Measurements from ENCODE around the gene GOLGA7B. TPM values are rescaled to one million over a fixed set of nuclear protein-coding genes. Genes with fewer than 3 reads are reported as not detected.

Gene GOLGA7B
- total RNA-seq, 1 donor from 2014 or later, result 2.5 TPM

DNA sequence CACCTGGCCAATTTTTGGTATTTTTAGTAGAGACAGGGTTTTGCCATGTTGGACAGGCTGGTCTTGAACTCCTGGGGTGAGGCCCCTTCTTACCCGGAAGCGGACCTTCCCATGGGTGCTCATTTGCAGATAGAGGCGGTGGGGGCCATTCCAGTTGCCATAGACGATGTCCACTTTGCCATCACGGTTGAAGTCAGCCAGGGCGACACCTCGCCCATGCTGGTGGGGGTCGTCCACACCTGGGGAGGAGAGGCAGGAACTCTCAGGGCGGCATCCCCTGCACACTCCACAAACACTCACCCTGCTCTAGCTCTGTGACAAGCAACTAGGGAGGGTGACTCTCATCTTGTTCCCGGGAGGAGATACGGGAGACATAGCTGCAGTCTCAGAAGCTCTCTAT is 54.9 kb downstream of the GOLGA7B start:
- no peak for DNase-seq (ENCODE audit: extremely low spot score in 2 of 2)
- no peaks in the 10 kb centered on the region for H3K36me3 ChIP-seq
- no peak overlapping the region for H3K4me3 ChIP-seq
- H3K9me3 ChIP-seq, result no peaks in the 10 kb centered on the region
- no peaks in the 10 kb centered on the region for H3K4me1 ChIP-seq
- no peak for TF ChIP-seq POLR2AphosphoS5 (IDR thresholded peaks at IDR 0.05; ENCODE audit: insufficient read depth in 1 of 2, low read depth in 1 of 2)
- TF ChIP-seq, protein P1, sequence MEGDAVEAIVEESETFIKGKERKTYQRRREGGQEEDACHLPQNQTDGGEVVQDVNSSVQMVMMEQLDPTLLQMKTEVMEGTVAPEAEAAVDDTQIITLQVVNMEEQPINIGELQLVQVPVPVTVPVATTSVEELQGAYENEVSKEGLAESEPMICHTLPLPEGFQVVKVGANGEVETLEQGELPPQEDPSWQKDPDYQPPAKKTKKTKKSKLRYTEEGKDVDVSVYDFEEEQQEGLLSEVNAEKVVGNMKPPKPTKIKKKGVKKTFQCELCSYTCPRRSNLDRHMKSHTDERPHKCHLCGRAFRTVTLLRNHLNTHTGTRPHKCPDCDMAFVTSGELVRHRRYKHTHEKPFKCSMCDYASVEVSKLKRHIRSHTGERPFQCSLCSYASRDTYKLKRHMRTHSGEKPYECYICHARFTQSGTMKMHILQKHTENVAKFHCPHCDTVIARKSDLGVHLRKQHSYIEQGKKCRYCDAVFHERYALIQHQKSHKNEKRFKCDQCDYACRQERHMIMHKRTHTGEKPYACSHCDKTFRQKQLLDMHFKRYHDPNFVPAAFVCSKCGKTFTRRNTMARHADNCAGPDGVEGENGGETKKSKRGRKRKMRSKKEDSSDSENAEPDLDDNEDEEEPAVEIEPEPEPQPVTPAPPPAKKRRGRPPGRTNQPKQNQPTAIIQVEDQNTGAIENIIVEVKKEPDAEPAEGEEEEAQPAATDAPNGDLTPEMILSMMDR (IDR thresholded peaks at IDR 0.05), result no peak
- no peak for TF ChIP-seq POLR2A (IDR thresholded peaks at IDR 0.05)
- H3K27ac ChIP-seq, result no peak overlapping the region
- no peaks in the 10 kb centered on the region for H3K27me3 ChIP-seq
- intact Hi-C loops (cut with DNase I), result no loop called here

DNA sequence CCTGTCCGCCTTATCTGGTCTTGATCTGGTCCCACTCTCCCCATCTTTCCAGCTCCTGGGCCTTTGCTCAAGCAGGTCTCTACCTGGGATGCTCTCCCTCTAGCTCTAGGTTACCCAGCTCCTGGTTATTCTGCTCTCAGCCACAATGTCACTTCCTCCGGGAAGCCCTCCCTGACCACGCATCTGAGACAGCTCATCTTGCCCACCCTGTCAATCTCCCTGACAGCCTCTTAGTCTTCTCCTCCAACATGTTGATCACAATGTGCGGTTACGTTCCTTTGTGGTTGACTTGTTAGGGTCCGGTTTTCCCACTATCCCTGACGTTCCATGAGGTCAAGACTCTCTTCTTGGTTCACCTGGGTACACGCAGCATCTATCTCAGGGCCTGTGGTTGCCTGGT is 55.6 kb downstream of the GOLGA7B start:
- DNase-seq (ENCODE audit: extremely low spot score in 2 of 2), result no peak
- TF ChIP-seq, protein P1 (IDR thresholded peaks at IDR 0.05), result no peak
- TF ChIP-seq POLR2AphosphoS5 (IDR thresholded peaks at IDR 0.05; ENCODE audit: insufficient read depth in 1 of 2, low read depth in 1 of 2), result no peak
- TF ChIP-seq POLR2A (IDR thresholded peaks at IDR 0.05), result no peak
- H3K27ac ChIP-seq, result no peak overlapping the region
- intact Hi-C loops (cut with DNase I), result no loop called here
- H3K36me3 ChIP-seq, result no peaks in the 10 kb centered on the region
- no peak overlapping the region for H3K4me3 ChIP-seq
- H3K27me3 ChIP-seq, result no peaks in the 10 kb centered on the region
- H3K4me1 ChIP-seq, result no peaks in the 10 kb centered on the region
- H3K9me3 ChIP-seq, result no peaks in the 10 kb centered on the region

DNA sequence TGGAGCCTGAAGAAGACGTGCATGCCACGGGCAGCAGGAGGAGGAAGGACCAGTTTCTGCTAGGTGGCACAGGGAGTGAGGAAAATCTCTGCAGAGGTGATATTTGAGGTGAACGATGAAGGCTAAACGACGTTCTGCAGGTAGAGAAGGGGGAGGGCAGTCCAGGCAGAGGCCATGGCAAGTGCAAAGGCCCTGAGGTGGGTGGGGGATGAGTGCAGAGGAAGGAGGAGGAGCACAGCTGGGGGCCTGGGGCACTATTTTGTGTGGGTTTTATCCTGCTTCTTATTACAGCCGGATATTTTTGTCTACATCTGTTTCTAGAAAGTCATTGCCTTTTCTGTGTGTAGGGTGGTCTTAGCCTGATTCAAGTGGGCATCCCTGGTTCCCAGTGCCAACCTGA is 57.6 kb downstream of the GOLGA7B start:
- intact Hi-C loops (cut with DNase I), result no loop called here
- Histone ChIP-seq H3K27me3 (no peaks in the 10 kb centered on the region), H3K27ac (no peak overlapping the region), H3K36me3 (no peaks in the 10 kb centered on the region), H3K9me3 (no peaks in the 10 kb centered on the region), H3K4me3 (no peak overlapping the region), H3K4me1 (no peaks in the 10 kb centered on the region)
- TF ChIP-seq POLR2AphosphoS5 (IDR thresholded peaks at IDR 0.05; ENCODE audit: insufficient read depth in 1 of 2, low read depth in 1 of 2) (no peak), POLR2A (IDR thresholded peaks at IDR 0.05) (no peak)
- TF ChIP-seq, protein P1 (IDR thresholded peaks at IDR 0.05), result no peak
- DNase-seq (ENCODE audit: extremely low spot score in 2 of 2), result no peak

DNA sequence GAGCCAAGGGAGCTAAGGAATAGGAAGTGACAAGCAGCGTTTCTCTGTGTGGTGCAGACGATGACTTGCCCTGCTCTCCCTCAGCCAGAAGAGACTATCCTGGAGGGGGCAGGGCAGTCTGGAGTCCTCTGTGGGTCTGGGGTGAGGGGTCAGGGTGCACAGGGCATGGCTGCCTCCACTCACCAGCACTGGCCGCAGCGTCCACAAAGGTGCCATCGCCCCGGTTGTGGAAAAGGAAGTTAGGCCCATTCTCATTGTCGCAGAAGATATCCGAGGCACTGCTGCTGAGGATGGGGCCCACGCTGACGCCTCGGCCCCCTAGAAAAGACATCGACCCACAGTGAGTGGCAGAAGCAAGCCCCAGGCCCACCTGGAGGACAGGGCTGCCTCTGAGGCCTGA is 58.2 kb downstream of the GOLGA7B start:
- TF ChIP-seq POLR2AphosphoS5 (IDR thresholded peaks at IDR 0.05; ENCODE audit: insufficient read depth in 1 of 2, low read depth in 1 of 2) (no peak), POLR2A (IDR thresholded peaks at IDR 0.05) (no peak)
- TF ChIP-seq, protein P1 (IDR thresholded peaks at IDR 0.05), result no peak
- Histone ChIP-seq H3K9me3 (no peaks in the 10 kb centered on the region), H3K27me3 (no peaks in the 10 kb centered on the region)

DNA sequence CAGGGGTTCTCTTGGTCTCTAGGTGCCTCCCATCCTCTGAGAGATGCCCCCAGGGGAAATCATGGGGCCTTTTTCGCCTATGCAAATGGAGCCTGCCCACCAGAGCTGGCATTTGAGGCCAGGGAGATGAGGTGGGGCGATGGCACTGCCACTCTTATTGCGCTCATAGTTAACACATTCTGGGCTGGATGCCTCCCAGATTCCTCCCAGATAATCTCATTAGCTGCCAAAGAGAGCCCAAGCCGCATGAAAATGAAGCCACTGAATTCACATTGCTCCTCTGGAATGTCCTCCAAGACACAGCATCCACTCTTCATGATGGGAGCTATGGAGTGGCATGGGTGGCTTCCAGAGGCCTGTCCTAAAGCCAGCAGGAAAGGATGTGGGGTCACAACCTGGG is 61.0 kb downstream of the GOLGA7B start:
- no peak overlapping the region for H3K27ac ChIP-seq
- no peak for DNase-seq (ENCODE audit: extremely low spot score in 2 of 2)
- no peaks in the 10 kb centered on the region for H3K9me3 ChIP-seq
- H3K4me3 ChIP-seq, result no peak overlapping the region
- H3K4me1 ChIP-seq, result peaks cover 8% of the 10 kb centered on the region
- intact Hi-C loops (cut with DNase I), result loop anchor here (10.0 kb wide), 1 partner anchor 134 kb away; no protein-coding TSS in a partner anchor
- no peak for TF ChIP-seq POLR2AphosphoS5 (IDR thresholded peaks at IDR 0.05; ENCODE audit: insufficient read depth in 1 of 2, low read depth in 1 of 2)
- TF ChIP-seq, protein P1 (IDR thresholded peaks at IDR 0.05), result no peak
- no peaks in the 10 kb centered on the region for H3K27me3 ChIP-seq
- H3K36me3 ChIP-seq, result no peaks in the 10 kb centered on the region

More for the DNA sequence above, 58.2 kb downstream of the GOLGA7B start:
- Histone ChIP-seq H3K4me3 (no peak overlapping the region), H3K27ac (no peak overlapping the region), H3K36me3 (no peaks in the 10 kb centered on the region), H3K4me1 (no peaks in the 10 kb centered on the region)
- no peak for DNase-seq (ENCODE audit: extremely low spot score in 2 of 2)
- intact Hi-C loops (cut with DNase I), result no loop called here

All from vagina (tissue), 2 donors.